GM20000 (cell line): ENCODE measurements around the gene RC3H2.

Source experiments
- DNase-seq: peaks from one replicate; pipeline ENCODE4 v3.0.0; 2012; ENCODE audit warnings: low spot score
- TF ChIP-seq, protein P1 (sequence below): IDR thresholded peaks from 2 replicates; pipeline ENCODE4 v1.5.1; 2012; ENCODE audit warnings: mild to moderate bottlenecking, control low read depth; ENCODE audit errors: extremely low read depth, missing control alignments

RC3H2 gene

GRCh38 chr9:122808141-122808540, 97.0 kb downstream of the RC3H2 start:
- TF ChIP-seq, protein P1, sequence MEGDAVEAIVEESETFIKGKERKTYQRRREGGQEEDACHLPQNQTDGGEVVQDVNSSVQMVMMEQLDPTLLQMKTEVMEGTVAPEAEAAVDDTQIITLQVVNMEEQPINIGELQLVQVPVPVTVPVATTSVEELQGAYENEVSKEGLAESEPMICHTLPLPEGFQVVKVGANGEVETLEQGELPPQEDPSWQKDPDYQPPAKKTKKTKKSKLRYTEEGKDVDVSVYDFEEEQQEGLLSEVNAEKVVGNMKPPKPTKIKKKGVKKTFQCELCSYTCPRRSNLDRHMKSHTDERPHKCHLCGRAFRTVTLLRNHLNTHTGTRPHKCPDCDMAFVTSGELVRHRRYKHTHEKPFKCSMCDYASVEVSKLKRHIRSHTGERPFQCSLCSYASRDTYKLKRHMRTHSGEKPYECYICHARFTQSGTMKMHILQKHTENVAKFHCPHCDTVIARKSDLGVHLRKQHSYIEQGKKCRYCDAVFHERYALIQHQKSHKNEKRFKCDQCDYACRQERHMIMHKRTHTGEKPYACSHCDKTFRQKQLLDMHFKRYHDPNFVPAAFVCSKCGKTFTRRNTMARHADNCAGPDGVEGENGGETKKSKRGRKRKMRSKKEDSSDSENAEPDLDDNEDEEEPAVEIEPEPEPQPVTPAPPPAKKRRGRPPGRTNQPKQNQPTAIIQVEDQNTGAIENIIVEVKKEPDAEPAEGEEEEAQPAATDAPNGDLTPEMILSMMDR, result no peak

GRCh38 chr9:122807271-122807900, 97.8 kb downstream of the RC3H2 start:
- DNase-seq, result no peak
- TF ChIP-seq, protein P1, result no peak

More at GRCh38 chr9:122808141-122808540, 97.0 kb downstream of the RC3H2 start:
- DNase-seq, result no peak

DNA sequence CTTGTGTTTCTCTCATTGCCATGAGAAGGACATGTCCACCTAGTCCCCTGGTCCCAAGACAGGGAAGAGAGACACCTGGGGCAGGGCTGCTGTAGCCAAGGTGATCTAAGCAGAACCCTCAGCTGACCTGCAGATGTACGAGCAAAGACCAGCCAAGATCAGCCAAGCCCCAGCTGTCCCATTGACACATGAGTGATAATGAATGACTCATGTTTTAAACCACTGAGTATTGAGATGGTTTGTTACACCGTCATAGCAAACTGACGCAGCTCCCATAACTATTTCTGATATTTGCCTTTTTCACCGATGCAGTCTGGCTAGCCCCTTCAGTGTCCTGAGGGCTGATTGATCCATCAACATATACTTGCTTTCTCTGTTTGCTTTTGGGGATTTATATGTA, 98.5 kb downstream of the RC3H2 start:
- DNase-seq, result no peak

DNA sequence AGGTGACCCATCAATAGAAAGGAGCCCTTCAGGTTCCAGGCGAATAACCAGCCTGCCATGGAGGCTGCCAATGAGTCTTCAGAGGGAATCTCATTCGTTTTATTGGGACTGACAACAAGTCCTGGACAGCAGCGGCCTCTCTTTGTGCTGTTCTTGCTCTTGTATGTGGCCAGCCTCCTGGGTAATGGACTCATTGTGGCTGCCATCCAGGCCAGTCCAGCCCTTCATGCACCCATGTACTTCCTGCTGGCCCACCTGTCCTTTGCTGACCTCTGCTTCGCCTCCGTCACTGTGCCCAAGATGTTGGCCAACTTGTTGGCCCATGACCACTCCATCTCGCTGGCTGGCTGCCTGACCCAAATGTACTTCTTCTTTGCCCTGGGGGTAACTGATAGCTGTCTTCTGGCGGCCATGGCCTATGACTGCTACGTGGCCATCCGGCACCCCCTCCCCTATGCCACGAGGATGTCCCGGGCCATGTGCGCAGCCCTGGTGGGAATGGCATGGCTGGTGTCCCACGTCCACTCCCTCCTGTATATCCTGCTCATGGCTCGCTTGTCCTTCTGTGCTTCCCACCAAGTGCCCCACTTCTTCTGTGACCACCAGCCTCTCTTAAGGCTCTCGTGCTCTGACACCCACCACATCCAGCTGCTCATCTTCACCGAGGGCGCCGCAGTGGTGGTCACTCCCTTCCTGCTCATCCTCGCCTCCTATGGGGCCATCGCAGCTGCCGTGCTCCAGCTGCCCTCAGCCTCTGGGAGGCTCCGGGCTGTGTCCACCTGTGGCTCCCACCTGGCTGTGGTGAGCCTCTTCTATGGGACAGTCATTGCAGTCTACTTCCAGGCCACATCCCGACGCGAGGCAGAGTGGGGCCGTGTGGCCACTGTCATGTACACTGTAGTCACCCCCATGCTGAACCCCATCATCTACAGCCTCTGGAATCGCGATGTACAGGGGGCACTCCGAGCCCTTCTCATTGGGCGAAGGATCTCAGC, 104.8 kb downstream of the RC3H2 start, which contains the start of gene OR1K1:
Gene OR1K1 (plus strand): TSS at position 58 of the 995 bp plus-strand sequence. CDS start 0 bp downstream, at position 58.
- DNase-seq, result no peak
- TF ChIP-seq, protein P1, result no peak

More for the DNA sequence above, 98.5 kb downstream of the RC3H2 start:
- TF ChIP-seq, protein P1, result no peak

DNA sequence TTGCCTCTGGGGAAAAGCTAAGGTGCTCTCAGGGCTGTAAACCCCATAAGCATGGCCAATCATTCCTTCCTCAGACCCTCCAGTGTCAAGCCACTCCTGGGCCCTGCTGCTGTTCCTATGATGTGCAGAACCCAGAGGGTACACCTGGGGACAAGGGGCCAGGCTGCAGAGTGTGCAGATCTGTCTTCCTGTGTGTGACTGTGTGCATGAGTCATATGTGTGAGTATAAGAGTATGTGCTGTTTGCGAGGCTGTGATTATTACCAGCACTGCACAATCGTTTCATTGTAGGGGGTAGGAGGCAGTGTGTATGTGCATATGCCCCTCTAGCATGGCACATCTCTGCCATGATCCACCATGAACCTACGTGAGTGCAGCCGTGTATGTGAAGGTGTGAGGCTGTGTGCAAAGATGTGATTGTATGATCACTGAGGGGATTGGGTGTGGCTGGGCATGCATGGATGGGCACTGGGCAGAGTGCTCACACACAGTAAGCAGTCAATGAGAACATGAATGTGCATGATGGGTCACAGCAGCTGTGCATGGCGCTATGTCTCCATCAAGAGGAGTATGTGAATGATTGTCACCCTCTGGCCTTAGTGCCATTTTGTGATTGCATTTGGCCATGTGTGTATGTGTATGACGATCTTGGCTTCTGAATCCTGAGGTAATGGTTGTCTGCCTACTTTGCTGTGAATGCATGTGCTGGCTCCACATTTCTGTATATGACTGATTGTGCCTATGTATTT, 107.7 kb downstream of the RC3H2 start:
- TF ChIP-seq, protein P1, result no peak
- DNase-seq, result no peak
